NCI-H146 treated with DMSO at 0.1 percent for 48 hours (cell line): ENCODE results near the gene S100A16.
A peak's percentile ranks its signal among the peaks of the same experiment; 100 is the strongest.

ENCODE experiments used
- DNase-seq: peaks from one replicate; lab custom pipeline; 2025; ENCODE audit not compliant: unreplicated experiment; lab: John Stamatoyannopoulos, UW

S100A16 gene

GRCh38 chr1:153616144-153616916 is 3.4 kb upstream of the S100A16 start, which contains the start of gene S100A14:
Gene S100A14 (minus strand): TSS chr1:153616325. CDS start chr1:153615858, 467 bp downstream.
- no peak for DNase-seq

- DNase-seq = no peak
Observed at GRCh38 chr1:153615406-153615805, 2.5 kb upstream of the S100A16 start.

- DNase-seq = no peak
Observed at GRCh38 chr1:153614906-153615305, 2.0 kb upstream of the S100A16 start.

- no peak for DNase-seq
Observed at GRCh38 chr1:153614189-153614900, 1.4 kb upstream of the S100A16 start.

- no peak for DNase-seq
Observed at GRCh38 chr1:153613406-153613805, 469 bp upstream of the S100A16 start.

GRCh38 chr1:153612111-153612754 is 704 bp downstream of the S100A16 start:
- no peak for DNase-seq

GRCh38 chr1:153611356-153611755 is 1.6 kb downstream of the S100A16 start:
- DNase-seq = no peak

GRCh38 chr1:153610811-153611301 is 2.1 kb downstream of the S100A16 start:
- no peak for DNase-seq

- DNase-seq = no peak
Observed at GRCh38 chr1:153610334-153610733, 2.6 kb downstream of the S100A16 start.

- no peak for DNase-seq
Observed at GRCh38 chr1:153609585-153609907, 3.4 kb downstream of the S100A16 start.

- peak; percentile 53 for DNase-seq
Observed at GRCh38 chr1:153608742-153609584, 4.0 kb downstream of the S100A16 start.

GRCh38 chr1:153608089-153608682 is 4.8 kb downstream of the S100A16 start:
- no peak for DNase-seq

- no peak for DNase-seq
Observed at GRCh38 chr1:153607381-153607780, 5.6 kb downstream of the S100A16 start.

GRCh38 chr1:153606194-153606593 is 6.7 kb downstream of the S100A16 start:
- no peak for DNase-seq

- no peak for DNase-seq
Observed at GRCh38 chr1:153602749-153603148, 10.2 kb downstream of the S100A16 start.

GRCh38 chr1:153599847-153600246 is 13.1 kb downstream of the S100A16 start:
- no peak for DNase-seq

GRCh38 chr1:153598309-153599172 is 14.4 kb downstream of the S100A16 start:
- DNase-seq = peak; percentile 69

GRCh38 chr1:153597206-153597605 is 15.7 kb downstream of the S100A16 start:
- no peak for DNase-seq

- DNase-seq = no peak
Observed at GRCh38 chr1:153592748-153593147, 20.2 kb downstream of the S100A16 start.

- DNase-seq = no peak
Observed at GRCh38 chr1:153588482-153588881, 24.5 kb downstream of the S100A16 start.
